GM10266 (cell line): Measurements from ENCODE around the gene IFIT3.
"Not testable (repeated sequence)": the region's sequence is repeated elsewhere in the genome, so short reads cannot be mapped to it uniquely, and the experiment has no call there.

ENCODE experiments used
- DNase-seq: peaks from one replicate; pipeline ENCODE4 v3.0.0; 2012; ENCODE audit errors: extremely low spot score
- CTCF ChIP-seq: IDR thresholded peaks from 2 replicates; pipeline ENCODE4 v1.5.1; 2012; ENCODE audit warnings: mild to moderate bottlenecking, low read depth; ENCODE audit not compliant: control insufficient read depth, insufficient read depth; ENCODE audit errors: missing control alignments

The IFIT3 gene

DNA sequence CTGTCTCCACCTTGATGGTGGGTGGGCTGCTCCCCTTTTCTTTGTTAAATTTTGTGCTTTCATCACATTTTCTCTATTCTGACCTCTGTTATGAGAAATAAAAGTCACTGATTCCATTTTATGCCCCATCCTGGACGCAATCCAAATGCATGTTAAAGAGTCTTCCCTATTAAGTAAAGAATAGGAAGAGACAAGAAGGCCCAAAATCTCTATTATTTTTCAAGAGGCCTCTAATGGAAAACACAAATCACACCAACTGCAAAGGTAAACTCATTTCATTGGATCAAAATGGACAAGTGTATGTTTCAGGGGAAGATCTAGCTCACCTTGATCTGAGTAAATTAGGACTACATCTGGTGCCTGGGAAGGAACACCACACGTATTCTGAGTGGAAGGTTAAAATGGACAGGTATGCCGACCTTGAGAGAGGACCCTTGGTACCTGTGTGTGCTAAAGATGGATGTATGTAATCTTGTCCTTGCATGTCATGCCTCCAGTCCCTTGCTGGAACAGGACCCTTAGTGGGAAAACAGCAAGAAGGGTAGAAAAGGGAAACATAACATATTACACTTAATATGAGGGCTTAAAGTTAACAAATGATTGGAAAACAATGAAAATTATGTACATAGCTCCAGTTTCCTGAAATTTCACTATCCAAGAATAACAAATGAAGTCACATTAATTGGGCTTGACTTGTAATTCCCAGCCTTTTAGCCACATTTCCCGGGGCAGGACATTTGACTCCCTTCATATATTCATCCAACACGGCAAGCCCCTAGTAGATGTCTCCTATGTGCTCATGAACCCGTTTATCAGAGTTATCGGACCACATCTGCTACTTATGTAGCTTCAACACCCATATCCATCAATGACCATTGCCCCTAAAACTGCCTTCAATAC, 18.4 kb upstream of the IFIT3 start:
- TF ChIP-seq CTCF = no peak

GRCh38 chr10:89310056-89310893, 17.5 kb upstream of the IFIT3 start:
- no peak for TF ChIP-seq CTCF
- DNase-seq = no peak

More for the DNA sequence above, 18.4 kb upstream of the IFIT3 start:
- DNase-seq = no peak

- DNase-seq = no peak
- no peak for TF ChIP-seq CTCF
Measured at GRCh38 chr10:89312973-89313372, 14.8 kb upstream of the IFIT3 start.

DNA sequence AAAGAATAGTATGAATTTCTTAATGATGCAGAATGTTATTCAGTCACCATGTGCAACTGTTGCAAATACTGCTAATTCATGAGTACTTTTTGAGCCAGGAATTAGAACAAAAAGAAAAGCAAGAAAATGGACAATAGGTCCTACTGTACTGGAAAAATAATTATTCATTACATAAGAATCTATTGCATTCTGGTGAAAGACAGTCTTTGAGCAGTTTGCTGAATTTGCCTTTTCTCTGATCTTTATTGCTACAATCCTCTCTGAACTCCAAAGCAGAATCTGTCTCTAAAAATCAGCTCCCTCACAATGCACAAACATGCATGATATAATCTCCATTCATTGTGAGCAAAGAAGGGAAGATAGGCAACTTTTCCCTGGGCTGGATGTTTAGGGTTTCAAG, 13.1 kb upstream of the IFIT3 start:
- no peak for TF ChIP-seq CTCF

GRCh38 chr10:89318047-89318446, 9.8 kb upstream of the IFIT3 start:
- DNase-seq = not testable (repeated sequence)

More for the DNA sequence above, 13.1 kb upstream of the IFIT3 start:
- no peak for DNase-seq

DNA sequence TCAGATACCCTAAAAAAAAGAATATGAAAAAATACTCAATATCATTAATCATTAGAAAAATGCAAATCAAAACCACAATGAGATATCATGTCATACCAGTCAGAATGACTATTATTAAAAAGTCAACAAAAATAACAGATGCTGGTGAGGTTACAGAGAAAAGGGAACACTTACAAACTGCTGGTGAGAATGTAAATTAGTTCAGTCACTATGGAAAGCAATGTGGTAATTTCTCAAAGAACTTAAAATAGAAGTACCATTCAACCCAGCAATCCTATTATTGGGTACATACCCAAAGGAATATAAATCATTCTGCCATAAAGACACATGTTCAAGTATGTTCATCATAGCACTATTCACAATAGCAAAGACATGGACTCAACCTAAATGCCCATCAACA, 2.7 kb upstream of the IFIT3 start:
- DNase-seq = not testable (repeated sequence)

- not testable (repeated sequence) for DNase-seq
Measured at GRCh38 chr10:89325856-89326255, 1.9 kb upstream of the IFIT3 start.

- TF ChIP-seq CTCF = no peak
- DNase-seq = no peak
Measured at GRCh38 chr10:89329151-89329550, 1.4 kb downstream of the IFIT3 start.

GRCh38 chr10:89330014-89330413, 2.2 kb downstream of the IFIT3 start:
- DNase-seq = not testable (repeated sequence)
